COLO668 (cell line): ENCODE data around the gene PTPN6.

Source experiments
- DNase-seq: peaks from one replicate; lab custom pipeline; 2025; ENCODE audit not compliant: unreplicated experiment; lab: John Stamatoyannopoulos, UW

PTPN6 gene

DNA sequence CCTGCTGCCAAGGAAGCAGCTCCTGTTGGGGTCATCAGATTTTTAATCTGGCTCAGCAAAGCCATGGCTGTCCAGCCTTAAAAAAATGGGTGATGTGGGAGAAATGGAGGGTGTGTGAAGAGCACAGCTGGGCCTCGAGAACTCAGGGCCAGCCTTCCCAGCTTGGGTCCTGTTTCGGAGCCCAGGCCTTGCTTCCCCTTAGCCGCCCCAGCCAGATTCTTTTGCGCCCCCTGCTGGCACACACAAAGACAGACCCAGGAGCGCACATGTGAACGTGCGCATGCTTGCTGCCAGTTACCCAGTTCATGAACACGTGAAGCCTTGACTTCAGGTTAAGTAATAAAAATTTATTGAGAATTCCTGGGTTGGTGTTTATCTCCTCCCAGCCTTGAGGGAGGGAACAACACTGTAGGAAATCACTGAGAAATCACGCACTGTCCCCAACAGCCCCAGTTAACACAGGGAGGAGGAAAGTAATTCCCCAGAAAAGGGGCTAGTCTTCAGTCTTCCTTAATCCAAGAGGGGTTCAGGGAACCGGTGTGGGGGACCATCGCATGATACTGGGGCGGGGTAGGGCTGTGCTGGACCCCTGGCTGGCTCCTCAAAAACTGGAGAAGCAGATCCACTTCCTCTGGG lies 14.0 kb downstream of the PTPN6 start:
- peak; percentile 81 for DNase-seq

DNA sequence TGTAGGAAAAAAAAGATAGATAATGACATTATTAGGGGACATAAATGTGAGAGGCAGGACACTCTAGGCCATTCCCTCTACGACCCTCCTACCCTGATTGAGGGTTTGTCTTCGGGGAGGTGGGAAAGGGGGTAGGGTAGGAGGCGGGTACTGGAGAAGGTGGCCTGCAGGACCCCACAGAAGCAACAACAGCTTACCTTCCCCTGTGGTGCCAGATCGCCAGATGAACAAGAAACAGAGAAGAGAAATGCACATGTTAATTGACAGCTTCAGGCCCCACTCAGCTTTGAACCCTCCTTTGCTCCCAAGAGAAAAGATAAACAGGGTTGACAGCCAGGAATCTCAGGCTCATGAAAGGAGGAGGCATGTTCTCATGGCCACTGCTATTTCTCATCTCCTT lies 14.6 kb downstream of the PTPN6 start:
- DNase-seq, result no peak

DNA sequence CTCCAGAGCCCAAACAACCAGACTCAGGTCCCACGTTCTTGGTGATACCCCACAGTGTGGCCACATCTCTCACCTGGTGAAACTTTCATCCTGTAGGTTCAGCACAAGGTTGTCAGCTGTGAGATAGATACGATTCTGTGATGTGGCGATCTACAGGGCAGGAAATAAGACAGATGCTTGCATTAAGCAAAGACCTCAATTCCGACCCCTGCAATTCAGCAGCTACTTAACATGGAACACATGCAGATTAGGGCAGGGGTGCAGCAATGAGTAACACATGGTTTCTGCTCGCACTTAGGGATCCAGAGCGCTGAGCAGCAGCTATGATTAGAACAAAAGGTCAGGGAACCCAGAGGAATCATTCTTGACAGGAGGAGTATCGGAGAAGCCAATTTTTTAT lies 15.2 kb downstream of the PTPN6 start:
- no peak for DNase-seq

DNA sequence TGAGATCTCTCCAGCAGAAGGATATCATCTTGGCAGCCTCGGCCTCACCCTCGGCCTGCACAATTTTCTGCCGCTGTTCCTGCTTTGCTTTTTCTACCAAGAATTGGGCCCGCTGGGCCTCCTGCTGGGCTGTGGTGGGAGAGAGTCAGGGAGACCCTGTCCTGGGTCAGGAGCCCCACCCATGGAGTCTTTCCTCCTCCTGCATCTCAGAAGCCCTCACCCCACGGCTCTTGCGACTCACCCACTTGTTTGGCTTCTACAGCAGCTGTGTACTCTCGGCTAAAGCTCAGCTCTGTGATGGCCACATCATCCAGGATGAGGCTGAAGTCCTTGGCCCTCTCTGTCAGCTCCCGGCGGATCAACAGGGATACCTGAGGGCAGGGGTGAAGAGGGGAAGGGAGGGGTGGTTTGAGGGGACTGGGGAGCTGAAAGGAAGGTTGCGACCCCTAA lies 16.5 kb downstream of the PTPN6 start:
- DNase-seq, result no peak

DNA sequence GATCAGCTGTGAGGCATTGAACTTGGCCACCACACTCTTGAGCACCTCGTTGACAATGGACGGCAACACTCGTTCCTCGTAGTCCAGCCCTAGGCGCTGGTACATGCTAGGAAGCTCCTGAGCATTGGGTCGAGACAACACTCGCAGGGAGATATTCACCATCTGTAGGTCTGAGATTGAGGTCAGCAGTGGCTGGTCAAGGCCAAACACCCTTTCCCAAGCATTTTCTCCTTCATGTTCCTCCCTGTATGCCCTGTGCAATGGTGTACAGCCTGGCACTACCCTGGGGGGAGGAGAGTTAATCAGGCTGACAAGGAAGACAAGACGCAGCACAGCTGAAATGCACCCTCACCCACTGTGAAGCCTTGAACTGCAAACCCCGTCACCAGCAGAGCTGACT lies 17.3 kb downstream of the PTPN6 start:
- DNase-seq, result no peak

DNA sequence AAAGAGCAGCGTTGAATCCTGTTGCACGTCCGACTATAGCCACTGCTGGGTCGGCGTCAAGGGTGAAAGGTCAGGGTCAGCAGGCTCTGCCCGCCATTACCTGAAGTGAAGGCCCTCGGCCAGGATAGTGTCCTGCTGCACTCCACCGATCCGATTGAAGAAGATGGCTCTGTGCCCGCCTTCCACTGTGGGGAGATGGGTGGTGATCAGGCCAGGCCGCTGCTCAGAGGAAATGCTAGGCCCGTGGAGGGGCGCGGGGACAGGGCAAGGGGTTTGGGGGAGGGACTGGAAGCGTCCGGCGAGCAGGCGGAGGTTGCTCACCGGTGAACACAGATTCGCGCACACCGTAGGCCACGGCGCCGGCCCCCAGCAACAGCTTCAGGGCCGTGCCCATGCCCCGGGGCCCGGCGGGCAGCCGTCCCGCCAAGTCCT lies 19.0 kb downstream of the PTPN6 start:
- no peak for DNase-seq

DNA sequence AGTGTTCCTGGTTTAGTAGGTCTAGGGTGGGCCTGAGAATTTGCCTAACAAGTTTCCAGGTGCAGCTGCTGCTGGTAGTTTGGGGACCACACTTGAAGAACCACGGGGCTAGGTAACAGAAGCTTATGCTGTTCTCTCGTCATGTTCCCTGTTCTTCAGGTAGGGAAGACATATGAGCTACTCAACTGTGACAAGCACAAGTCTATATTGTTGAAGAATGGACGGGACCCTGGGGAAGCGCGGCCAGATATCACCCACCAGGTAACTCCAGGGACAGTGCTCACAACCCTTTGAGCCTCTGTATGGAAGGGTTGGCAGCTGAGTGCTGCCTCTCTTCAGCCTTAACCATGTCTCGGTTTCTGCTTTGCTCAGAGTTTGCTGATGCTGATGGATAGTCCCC lies 23.0 kb downstream of the PTPN6 start:
- no peak for DNase-seq

DNA sequence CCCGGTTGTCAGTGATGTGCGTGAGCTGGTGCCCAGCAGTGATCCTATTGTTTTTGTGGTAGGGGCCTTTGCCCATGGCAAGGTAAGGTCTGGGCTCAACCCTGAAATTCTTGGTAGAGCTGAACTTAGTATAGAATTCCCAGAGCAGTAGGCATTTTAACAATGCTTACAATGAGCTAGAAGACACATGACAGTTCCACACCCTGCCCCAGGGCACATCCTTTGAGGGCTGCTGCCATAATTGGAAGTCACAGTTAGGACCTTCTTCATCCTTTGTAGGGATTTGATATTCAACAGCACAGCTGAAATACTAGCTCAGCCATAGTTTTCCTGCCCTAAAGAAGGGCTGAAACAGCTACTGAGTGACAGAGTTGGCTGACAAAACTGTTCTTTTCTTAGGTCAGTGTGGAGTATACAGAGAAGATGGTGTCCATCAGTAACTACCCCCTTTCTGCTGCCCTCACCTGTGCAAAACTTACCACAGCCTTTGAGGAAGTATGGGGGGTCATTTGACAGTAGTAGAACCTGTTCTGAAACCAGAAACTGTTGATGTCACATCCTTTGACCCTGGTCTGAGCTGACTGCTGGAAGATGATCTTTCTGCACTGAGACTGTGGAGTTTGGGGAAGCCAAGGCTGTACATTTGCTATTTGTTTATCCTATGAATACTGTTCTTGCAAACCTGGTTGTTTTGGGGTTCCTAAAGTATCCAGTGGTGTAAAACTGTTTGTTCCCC lies 24.3 kb downstream of the PTPN6 start:
- DNase-seq, result no peak

DNA sequence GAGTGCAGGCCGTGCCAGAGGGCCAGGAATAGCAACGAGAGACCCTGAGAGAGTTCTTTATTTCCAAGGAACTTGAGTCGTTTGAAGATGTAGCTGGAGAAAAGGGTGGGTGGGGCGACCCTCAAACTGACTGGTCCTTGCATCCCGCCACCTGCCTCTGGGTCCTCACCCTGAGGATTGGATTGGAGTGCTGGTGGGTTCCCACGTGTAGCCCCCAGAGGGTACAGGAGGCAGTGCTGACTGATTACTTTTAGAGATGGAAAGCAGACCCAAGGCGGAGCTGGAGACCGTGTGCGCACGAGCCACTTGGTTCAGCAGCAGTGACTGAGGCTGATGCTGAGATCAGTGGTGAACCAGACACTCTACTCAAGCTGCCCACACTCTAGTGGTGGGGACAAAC lies 26.5 kb downstream of the PTPN6 start:
- DNase-seq, result no peak

DNA sequence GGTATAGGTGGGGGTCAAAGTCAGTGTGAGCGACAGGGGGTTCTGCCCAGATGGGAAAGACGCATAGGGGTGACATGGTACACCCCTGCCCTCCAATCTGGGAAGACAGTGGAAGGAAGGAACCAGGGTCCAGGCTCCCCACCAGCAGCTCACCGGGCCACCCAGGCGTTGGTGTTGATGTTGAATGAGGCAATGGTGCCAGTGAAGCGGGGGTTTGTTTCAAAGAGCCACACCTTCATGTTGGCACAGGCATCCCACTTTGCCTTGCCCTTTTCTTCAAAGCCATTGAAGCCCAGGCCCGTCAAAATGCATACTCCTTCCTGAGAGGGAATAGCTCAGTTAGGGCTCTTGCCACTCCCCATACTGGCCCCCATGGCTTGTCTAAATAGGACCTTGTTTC lies 27.0 kb downstream of the PTPN6 start:
- DNase-seq, result no peak

DNA sequence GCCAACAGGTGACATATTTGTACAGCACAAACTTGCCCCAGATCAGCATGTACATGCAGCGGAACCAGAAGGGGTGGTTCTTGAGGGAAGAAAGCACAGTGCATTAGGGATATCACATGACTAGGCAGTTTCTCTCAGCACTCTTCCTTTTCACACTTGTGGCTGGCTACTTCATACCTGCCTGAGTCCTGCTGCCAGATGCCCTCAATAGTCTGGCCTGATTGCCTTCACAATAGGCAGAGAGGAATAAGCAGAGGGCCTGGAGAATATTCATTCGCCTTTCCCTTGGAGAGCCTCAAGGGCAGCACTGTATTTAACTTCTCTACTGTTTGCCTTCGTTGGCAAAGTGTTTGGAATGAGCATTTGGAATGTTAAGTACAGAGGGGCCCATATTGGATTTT lies 27.5 kb downstream of the PTPN6 start:
- no peak for DNase-seq

DNA sequence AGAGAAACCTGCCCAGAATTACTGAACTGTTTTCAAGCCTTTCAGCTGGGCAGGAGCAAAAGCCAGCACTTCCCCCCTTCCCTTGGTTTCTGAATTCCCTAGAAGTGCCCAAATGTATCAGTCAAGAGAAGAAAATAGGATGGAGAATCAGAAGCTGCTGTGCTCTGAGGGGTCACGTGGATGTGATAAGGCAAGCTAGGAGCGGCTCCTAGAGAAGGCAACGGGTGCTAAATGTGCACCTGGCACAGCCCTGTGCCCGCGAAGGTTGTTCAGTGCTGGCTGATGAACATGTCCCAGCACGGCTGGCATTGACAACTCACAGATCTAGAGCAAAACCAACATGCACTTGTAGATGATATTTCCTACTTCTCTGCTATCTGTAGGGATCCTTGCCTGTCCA lies 27.9 kb downstream of the PTPN6 start:
- no peak for DNase-seq

DNA sequence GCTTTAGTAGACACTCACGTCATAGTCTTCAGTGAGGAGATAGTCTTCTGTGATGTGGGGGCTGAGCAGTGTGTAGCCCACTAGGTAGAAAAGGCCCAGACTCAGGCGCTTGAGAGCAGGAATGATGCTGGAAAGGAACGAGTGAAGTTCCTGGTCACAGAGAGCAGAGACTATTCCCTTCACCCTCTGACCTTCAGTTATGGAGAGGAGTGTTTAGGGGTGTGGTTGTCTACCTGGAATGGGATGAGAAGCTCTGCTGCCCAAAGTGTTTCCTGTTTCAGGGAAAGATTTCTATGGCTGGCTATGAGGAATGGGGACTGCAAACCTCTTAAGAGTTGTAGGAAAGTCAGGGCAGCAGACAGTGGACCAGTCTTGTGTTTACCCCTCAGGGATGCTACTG lies 28.3 kb downstream of the PTPN6 start:
- DNase-seq, result no peak

DNA sequence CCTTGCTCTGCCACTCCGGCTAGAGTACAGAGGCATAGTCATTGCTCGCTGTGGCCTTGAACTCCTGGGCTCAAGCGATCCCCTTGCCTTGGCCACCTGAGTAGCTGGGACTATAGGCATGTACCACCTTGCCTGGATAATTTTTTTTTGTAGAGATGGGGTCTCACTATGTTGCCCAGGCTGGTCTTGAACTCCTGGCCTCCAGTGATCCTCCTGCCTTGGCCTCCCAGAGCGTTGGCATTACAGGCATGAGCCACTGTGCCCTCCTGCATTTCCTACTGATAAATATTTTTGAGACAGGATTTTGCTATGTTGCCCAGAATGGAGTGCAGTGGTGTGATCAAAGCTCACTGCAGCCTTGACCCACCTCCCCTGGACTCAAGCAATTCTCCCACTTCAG lies 28.9 kb downstream of the PTPN6 start:
- DNase-seq, result no peak

DNA sequence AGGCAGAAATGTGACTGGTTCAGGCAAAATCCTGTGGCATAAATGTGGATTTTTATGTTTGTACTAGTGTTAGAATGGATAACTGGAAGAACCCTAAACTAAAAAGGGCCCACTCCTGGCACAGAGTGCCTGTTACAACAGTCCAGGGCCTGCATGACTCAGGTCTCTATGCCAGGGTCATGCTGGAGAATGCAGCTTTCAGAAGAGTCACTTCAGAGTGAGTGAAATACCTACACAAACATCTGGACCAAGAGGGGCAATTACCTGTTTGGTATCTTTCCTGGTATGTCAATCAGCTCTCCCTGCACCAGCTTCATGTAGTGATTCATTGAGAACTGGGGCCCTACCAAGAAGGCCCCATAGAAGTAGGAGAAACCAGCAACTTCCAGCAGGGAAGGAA lies 29.6 kb downstream of the PTPN6 start:
- DNase-seq, result no peak

DNA sequence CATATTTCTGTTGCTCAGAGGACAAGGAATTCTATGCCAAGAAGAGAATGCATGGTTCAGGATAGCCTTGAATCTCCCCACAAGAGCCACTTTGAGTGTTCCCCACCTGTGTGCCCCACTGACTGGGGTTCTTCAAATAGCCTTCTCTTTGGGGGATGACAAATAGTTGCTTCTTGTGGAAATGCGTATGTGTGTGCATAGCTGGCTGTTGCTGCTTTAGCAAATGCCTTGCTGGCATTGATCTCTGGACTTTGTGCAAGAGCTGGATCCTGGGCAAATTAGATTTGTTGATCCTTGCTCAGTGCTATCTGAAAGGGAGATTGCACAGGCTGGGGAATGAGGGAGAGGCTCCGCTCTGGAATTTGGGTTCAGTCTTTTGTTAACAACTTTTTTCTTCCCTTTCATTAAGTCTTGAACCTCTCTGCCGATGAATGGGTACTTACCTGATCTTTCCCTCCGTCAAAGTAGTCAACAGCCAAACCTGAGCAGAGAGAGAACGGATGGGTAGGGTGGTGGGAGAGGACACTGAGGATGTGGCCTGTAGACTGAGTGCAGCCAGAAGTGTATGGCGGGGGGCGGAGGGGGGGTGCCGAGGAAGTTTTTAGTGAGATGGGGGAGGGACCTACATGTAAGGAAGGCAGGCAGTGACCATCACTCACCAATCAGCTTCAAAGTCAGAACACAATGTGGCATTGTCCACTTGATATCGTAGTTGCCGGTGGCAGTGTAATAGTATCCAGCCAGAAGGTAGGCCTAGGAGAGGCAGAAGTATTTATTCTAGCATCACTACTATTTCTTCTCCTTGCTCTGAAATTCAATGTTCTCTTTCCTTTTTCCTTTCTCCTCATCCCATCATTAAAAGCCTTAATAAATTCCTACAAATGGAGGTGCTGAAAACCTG lies 30.2 kb downstream of the PTPN6 start:
- no peak for DNase-seq

DNA sequence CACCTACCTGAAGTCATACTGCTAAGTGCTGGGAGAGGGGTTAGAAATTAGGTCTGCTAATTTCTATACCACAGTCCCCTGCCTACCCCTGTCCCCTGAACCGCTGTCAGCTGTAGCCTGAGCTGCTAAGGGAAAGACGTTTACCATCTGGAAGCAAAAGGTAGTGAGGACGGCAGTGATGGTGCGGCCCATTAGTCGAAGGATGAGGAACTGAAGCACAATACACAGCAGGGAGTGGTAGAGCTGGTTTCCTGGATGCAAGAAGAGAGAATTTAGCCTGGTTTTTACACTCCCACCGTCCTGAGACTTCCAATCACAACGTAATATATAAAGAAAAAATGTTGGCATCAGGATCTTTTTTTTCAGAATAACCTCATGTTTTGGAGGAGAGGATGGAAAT lies 31.4 kb downstream of the PTPN6 start:
- DNase-seq, result no peak

DNA sequence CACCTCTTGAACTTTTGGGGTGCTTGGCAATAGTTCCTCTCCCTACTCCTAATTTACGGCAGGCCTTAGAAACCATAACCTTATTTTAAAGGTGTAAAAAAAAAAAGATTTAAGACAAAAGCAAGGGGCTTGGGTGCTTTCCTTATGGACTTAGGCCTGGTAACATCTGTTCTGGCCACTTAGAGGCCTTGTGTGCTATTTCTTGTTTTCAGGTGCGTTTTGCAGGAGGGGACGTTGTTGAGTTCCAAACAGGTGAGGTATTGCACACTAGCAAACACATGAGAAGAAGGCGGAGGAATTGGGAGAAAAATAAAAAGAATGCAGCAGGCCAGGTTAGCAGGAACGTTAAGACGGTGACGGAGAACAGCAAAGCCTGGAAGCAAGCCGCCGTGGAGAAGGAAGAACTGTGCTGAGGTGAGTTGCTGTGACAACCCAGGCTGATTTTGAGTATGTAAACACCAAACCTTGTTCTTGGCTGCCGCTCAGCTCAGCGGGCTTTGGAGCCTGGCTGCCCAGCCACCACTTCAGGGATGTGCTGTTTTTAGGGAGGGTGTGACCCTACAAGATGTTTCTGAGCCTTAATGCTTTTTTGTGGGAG lies 36.9 kb downstream of the PTPN6 start:
- no peak for DNase-seq

DNA sequence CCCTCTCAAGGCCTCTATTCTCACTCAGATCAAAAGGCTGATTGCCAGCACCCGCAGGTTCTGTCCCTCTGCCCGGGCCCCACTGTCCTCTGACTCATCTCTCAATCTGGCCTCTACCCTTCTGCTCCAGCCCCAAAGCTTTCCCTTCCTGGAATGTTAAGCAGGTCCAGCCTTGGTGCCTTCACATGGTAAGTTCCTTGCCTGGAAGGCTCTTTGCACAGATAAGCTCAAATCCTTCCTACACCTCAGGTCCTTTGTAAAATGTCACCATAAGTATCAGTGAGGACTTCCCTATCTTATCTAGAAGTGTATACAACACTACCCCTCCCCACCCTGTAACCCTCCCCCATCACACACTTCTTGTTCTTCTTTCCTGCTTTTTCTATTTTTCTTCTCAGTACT lies 44.9 kb downstream of the PTPN6 start:
- no peak for DNase-seq

DNA sequence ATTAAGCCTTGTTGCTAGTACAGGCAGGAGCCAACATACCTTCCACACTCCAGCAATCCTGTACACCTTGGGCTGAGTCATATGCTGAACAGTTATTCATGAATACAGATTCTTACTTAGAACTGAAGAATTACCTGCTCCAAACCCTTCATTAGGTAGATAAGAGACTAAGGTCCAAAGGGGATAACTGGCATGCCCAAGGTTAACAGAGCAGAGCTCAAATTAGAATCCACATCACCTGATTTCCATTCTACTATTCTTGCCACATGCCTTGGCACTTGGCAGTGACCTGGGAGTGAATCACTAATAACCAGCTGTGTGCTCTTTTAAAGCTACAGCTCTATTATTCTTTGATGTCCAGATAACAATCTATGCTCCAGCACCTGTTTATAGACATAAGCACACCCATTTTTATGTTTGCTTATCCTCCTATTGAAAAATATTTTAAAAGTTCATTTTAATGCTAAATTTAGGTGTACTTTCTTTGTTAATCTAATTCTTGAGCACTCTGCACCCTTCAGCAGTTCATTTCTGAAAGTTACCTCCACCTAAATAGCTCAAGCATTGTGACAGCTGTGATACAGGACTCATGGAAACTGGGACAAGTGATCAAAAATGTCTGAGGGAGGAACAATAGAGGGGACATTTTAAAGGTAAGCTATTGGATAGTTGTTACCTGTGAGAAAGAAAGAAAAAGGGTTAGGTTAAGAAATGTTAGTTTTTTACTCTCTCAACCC lies 47.7 kb downstream of the PTPN6 start:
- DNase-seq, result no peak
